MM.1S (cell line): ENCODE measurements around the gene MAP3K5.

Experiments
- DNase-seq: peaks from one replicate; pipeline ENCODE4 v3.0.0-alpha.2; 2015
- H2AFZ ChIP-seq: fragments of 300-600 bp; sonication (generic); 2 replicates; pipeline ENCODE4 v1.6.0; 2016; ENCODE audit warnings: antibody characterized with exemption, low read length
- H3F3A ChIP-seq: fragments of 300-600 bp; sonication (generic); 2 replicates; pipeline ENCODE4 v1.6.1; 2016; ENCODE audit warnings: mild to moderate bottlenecking, antibody characterized with exemption, low read length, moderate library complexity, mixed read lengths; ENCODE audit not compliant: insufficient read depth
- H3K27ac ChIP-seq: fragments of 300-600 bp; sonication (generic); 2 replicates; pipeline ENCODE4 v1.5.1; 2016; ENCODE audit warnings: mild to moderate bottlenecking, low read length
- H3K27me3 ChIP-seq: fragments of 300-600 bp; sonication (generic); replicated peaks from 2 replicates; pipeline ENCODE4 v1.6.0; 2016; ENCODE audit warnings: low read length; ENCODE audit not compliant: insufficient read depth
- H3K36me3 ChIP-seq: fragments of 300-600 bp; sonication (generic); replicated peaks from 2 replicates; pipeline ENCODE4 v1.6.1; 2016; ENCODE audit warnings: mild to moderate bottlenecking, low read length, mixed read lengths; ENCODE audit not compliant: insufficient read depth
- H3K4me1 ChIP-seq: fragments of 300-600 bp; sonication (generic); 2 replicates; pipeline ENCODE4 v1.6.1; 2016; ENCODE audit warnings: low read length, mixed read lengths
- H3K4me2 ChIP-seq: fragments of 300-600 bp; sonication (generic); 2 replicates; pipeline ENCODE4 v1.6.0; 2016; ENCODE audit warnings: low read depth, low read length
- H3K4me3 ChIP-seq: fragments of 300-600 bp; sonication (generic); 2 replicates; pipeline ENCODE4 v1.5.1; 2016; ENCODE audit warnings: low read length, mixed read lengths
- H3K79me2 ChIP-seq: fragments of 300-600 bp; sonication (generic); 2 replicates; pipeline ENCODE4 v1.6.1; 2016; ENCODE audit warnings: mixed run types, low read length, mixed read lengths
- H3K9ac ChIP-seq: fragments of 300-600 bp; sonication (generic); 2 replicates; pipeline ENCODE4 v1.6.1; 2016; ENCODE audit warnings: low read length, mixed read lengths
- H3K9me2 ChIP-seq: fragments of 300-600 bp; sonication (generic); replicated peaks from 2 replicates; pipeline ENCODE4 v1.6.1; 2016; ENCODE audit warnings: mild to moderate bottlenecking, low read length, mixed read lengths; ENCODE audit not compliant: insufficient read depth
- H3K9me3 ChIP-seq: fragments of 300-600 bp; sonication (generic); replicated peaks from 2 replicates; pipeline ENCODE4 v1.6.1; 2016; ENCODE audit warnings: mild to moderate bottlenecking, low read length, mixed read lengths; ENCODE audit not compliant: insufficient read depth
- H4K20me1 ChIP-seq: fragments of 300-600 bp; sonication (generic); 2 replicates; pipeline ENCODE4 v1.6.1; 2016; ENCODE audit warnings: mild to moderate bottlenecking, low read length, moderate library complexity, mixed read lengths; ENCODE audit not compliant: insufficient read depth
- CTCF ChIP-seq: fragments of 300-600 bp; sonication (generic); IDR thresholded peaks from 2 replicates; pipeline ENCODE4 v1.5.1; 2016; ENCODE audit warnings: antibody characterized with exemption, low read length, mixed read lengths
- EZH2 ChIP-seq: fragments of 300-600 bp; sonication (generic); optimal IDR thresholded peaks from 2 replicates; pipeline ENCODE3; 2017; ENCODE audit warnings: low read depth, mild to moderate bottlenecking, antibody characterized with exemption, low read length, mixed read lengths
- EZH2phosphoT487 ChIP-seq: fragments of 300-600 bp; sonication (generic); IDR thresholded peaks from 2 replicates; pipeline ENCODE4 v1.6.1; 2018; ENCODE audit warnings: antibody characterized with exemption, low read length

The MAP3K5 gene

GRCh38 chr6:136737871-136738691, 54.2 kb downstream of the MAP3K5 start:
- no peaks in the 10 kb centered on the region for H3K4me1 ChIP-seq
- peaks cover 41% of the 10 kb centered on the region for H3K79me2 ChIP-seq
- no peak overlapping the region for H3K9ac ChIP-seq
- no peaks in the 10 kb centered on the region for H3K9me3 ChIP-seq
- no peak overlapping the region for H3K27ac ChIP-seq
- H3F3A ChIP-seq, result no peaks in the 10 kb centered on the region
- H3K27me3 ChIP-seq, result no peaks in the 10 kb centered on the region
- no peak overlapping the region for H2AFZ ChIP-seq
- no peak for TF ChIP-seq CTCF
- no peak for TF ChIP-seq EZH2
- TF ChIP-seq EZH2phosphoT487, result no peak
- no peak for DNase-seq
- H4K20me1 ChIP-seq, result no peaks in the 10 kb centered on the region
- no peaks in the 10 kb centered on the region for H3K36me3 ChIP-seq
- H3K9me2 ChIP-seq, result no peaks in the 10 kb centered on the region
- no peak overlapping the region for H3K4me2 ChIP-seq
- no peak overlapping the region for H3K4me3 ChIP-seq

- H3F3A ChIP-seq, result no peaks in the 10 kb centered on the region
- no peak overlapping the region for H3K9ac ChIP-seq
- no peak for DNase-seq
- no peak overlapping the region for H3K27ac ChIP-seq
- H3K9me2 ChIP-seq, result no peaks in the 10 kb centered on the region
- no peaks in the 10 kb centered on the region for H3K4me1 ChIP-seq
- no peak overlapping the region for H3K4me3 ChIP-seq
- H3K4me2 ChIP-seq, result no peak overlapping the region
- H3K36me3 ChIP-seq, result no peaks in the 10 kb centered on the region
- H3K9me3 ChIP-seq, result no peaks in the 10 kb centered on the region
- H3K79me2 ChIP-seq, result peaks cover 46% of the 10 kb centered on the region
- no peak for TF ChIP-seq EZH2phosphoT487
- no peak for TF ChIP-seq EZH2
- no peak for TF ChIP-seq CTCF
- H4K20me1 ChIP-seq, result no peaks in the 10 kb centered on the region
- H3K27me3 ChIP-seq, result no peaks in the 10 kb centered on the region
- H2AFZ ChIP-seq, result no peak overlapping the region
Measured at GRCh38 chr6:136737374-136737844, 54.9 kb downstream of the MAP3K5 start.

GRCh38 chr6:136736281-136736960, 55.9 kb downstream of the MAP3K5 start:
- TF ChIP-seq EZH2 (no peak), EZH2phosphoT487 (no peak), CTCF (no peak)
- Histone ChIP-seq H3K9me3 (no peaks in the 10 kb centered on the region), H3K9ac (no peak overlapping the region), H3K9me2 (no peaks in the 10 kb centered on the region), H3K4me1 (no peaks in the 10 kb centered on the region), H3K79me2 (peaks cover 39% of the 10 kb centered on the region), H3K4me3 (no peak overlapping the region), H2AFZ (no peak overlapping the region), H3K27ac (no peak overlapping the region), H3K36me3 (no peaks in the 10 kb centered on the region), H3K27me3 (no peaks in the 10 kb centered on the region), H3K4me2 (no peak overlapping the region), H4K20me1 (no peaks in the 10 kb centered on the region), H3F3A (no peaks in the 10 kb centered on the region)
- no peak for DNase-seq
